Measurements from ENCODE around the gene NQO1.

Gene NQO1

DNA sequence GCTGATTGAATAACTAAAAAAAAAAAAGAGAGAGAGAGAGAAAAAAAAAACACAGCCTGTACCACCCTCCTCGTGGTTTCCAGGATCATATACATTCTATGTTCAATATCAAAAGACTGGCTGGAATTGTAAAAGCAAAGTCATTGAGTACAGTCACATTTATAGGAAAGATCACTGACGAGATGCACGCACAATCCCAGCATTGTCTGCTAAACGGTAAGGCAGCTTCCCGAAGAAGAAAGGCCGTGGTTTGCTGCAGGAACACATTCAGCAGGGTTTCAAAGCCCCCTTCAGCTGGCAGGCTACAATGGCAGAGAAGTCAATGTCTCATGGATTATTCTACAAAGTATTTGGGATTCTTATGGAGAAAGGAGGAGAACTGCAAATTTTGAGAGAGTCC lies 9.3 kb downstream of the NQO1 start:
- H3K4me3 ChIP-seq (ENCODE audit: low read depth, low read length): no peak overlapping the region
- TF ChIP-seq, protein P1, sequence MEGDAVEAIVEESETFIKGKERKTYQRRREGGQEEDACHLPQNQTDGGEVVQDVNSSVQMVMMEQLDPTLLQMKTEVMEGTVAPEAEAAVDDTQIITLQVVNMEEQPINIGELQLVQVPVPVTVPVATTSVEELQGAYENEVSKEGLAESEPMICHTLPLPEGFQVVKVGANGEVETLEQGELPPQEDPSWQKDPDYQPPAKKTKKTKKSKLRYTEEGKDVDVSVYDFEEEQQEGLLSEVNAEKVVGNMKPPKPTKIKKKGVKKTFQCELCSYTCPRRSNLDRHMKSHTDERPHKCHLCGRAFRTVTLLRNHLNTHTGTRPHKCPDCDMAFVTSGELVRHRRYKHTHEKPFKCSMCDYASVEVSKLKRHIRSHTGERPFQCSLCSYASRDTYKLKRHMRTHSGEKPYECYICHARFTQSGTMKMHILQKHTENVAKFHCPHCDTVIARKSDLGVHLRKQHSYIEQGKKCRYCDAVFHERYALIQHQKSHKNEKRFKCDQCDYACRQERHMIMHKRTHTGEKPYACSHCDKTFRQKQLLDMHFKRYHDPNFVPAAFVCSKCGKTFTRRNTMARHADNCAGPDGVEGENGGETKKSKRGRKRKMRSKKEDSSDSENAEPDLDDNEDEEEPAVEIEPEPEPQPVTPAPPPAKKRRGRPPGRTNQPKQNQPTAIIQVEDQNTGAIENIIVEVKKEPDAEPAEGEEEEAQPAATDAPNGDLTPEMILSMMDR (IDR thresholded peaks at IDR 0.05; ENCODE audit: borderline replicate concordance, insufficient read depth, low read depth, low read length): no peak

DNA sequence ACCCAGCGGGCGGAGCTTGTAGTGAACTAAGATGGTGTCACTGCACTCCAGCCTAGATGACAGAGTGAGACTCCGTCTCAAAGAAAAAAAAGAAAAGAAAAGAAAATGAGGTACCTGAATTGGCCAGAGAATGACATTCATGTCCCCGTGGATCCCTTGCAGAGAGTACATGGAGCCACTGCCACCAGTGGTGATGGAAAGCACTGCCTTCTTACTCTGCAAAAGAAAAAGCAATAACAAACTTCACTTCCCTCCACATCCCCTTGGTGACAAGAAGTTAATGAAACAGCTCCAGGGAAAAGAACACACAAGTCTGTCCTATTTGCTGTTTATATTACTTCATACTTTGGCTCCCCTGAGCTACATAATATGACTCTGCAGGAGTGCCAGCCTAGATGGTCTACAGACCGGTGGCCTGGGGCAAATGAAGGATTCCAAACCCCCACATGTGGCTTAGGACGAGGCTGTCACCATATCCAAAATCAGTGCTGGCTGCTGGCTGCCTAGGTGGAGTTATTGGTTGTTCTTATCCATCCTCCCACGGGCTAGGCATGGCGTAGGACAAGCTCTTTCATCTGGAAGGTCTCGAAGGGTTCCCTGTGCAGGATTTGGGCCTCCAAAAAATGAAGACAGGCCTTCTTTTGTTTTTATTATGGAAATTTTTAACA lies 13.3 kb downstream of the NQO1 start:
- TF ChIP-seq, protein P1 (IDR thresholded peaks at IDR 0.05; ENCODE audit: borderline replicate concordance, insufficient read depth, low read depth, low read length): no peak
- H3K4me3 ChIP-seq (ENCODE audit: low read depth, low read length): no peak overlapping the region

DNA sequence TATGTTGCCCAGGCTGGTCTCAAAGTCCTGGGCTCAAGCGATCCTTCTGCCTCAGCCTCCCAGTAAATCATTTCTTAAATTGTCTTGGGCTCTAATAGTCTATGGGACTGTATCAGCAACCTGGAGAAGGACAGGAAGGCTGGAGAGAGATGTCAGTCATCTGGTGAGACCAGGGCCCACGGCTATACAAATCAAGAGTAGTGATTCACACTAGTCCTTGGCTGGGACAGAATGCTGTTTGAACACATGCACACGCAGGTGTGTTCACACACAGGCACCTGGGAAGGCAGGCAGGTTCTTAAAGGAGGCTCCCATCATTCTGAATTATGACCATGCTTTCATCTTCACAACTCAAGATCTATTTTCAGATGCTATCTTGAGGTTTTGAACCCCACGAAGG lies 14.1 kb downstream of the NQO1 start:
- no peak overlapping the region for H3K4me3 ChIP-seq (ENCODE audit: low read depth, low read length)
- TF ChIP-seq, protein P1 (IDR thresholded peaks at IDR 0.05; ENCODE audit: borderline replicate concordance, insufficient read depth, low read depth, low read length): no peak

DNA sequence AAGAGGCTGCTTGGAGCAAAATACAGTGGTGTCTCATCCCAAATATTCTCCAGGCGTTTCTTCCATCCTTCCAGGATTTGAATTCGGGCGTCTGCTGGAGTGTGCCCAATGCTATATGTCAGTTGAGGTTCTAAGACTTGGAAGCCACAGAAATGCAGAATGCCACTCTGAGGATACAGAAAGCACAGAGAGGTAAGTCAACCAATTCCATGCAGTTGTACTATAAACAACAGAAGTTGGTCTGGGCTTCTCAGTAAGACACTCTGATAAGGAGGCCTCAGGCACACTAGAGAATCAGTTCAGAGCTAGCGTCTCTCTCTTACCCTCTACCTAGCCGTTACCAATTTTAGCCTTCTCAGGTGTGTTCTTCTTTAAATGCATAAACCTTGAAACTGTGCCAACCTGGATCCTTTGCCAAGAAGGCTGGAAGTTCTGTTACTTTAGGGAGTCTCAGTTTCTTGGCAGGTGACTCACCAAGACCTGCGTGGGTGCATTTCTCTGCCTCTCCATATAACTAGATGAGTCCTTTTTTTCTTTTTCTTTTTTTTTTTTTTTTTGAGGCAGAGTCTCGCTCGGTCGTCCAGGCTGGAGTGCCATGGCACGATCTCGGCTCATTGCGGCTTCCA lies 15.1 kb downstream of the NQO1 start:
- TF ChIP-seq, protein P1 (IDR thresholded peaks at IDR 0.05; ENCODE audit: borderline replicate concordance, insufficient read depth, low read depth, low read length): no peak
- H3K4me3 ChIP-seq (ENCODE audit: low read depth, low read length): no peak overlapping the region

DNA sequence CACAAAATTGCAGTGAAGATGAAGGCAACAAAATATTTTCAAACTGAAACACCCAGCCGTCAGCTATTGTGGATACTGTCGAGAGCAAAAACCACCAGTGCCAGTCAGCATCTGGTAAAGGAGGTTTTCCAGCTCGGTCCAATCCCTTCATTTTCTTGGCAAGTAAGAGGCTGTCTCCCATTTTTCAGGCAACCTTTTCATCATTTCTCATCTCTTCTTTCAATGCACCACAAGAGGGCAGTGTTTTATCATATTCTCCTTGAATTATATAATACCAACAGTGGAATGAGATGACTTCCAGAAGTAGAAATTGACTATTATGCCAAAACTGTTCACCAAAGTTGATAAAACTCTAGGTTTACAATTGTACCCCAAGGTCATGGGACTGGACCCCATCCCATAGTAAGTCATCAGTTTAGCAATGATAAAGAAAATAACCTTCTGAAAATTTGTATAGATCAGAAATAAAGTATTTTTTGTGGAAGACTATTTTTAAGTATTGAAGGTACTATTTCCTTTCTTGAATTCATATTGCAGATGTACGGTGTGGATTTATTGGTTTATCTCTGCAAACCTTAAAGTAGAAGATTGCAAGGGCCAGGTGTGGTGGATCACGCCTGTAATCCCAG lies 16.8 kb downstream of the NQO1 start:
- no peak overlapping the region for H3K4me3 ChIP-seq (ENCODE audit: low read depth, low read length)
- TF ChIP-seq, protein P1 (IDR thresholded peaks at IDR 0.05; ENCODE audit: borderline replicate concordance, insufficient read depth, low read depth, low read length): peak; percentile 37; the same call in 1 of the 2 replicates

DNA sequence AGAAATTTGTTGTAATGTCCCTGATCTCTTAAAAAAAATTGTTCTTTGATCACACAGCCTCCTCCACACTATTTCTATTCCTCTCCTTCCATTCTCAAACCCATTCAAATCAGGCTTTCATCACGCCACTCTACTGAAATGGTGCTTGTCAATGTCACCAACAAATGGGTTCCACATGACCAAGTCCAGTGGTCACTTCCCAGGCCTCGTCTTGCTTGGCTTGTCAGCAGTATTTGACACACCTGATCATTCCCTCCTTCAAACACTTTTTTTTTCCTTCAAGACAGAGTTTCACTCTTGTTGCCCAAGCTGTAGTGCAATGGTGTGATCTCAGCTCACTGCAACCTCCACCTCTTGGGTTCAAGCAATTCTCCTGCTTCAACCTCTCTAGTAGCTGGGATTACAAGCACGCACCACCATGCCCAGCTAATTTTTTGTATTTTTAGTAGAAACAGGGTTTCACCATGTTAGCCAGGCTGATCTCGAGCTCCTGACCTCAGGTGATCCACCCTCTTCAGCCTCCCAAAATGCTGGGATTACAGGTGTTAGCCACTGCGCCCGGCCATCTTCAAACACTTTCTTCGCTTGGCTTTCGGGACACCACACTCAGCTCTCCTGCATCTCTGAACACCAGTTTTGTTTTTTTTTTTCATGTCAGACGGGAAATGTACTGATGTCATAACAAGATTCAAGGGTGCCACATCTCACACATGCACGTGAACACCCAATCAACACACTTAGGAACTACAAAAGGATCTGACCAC lies 18.3 kb downstream of the NQO1 start:
- TF ChIP-seq, protein P1 (IDR thresholded peaks at IDR 0.05; ENCODE audit: borderline replicate concordance, insufficient read depth, low read depth, low read length): no peak
- H3K4me3 ChIP-seq (ENCODE audit: low read depth, low read length): no peak overlapping the region
